ENCODE data around the gene LAMA3. TPM values are rescaled to one million over a fixed set of nuclear protein-coding genes. Genes with fewer than 3 reads are reported as not detected.

The LAMA3 gene, protein sequence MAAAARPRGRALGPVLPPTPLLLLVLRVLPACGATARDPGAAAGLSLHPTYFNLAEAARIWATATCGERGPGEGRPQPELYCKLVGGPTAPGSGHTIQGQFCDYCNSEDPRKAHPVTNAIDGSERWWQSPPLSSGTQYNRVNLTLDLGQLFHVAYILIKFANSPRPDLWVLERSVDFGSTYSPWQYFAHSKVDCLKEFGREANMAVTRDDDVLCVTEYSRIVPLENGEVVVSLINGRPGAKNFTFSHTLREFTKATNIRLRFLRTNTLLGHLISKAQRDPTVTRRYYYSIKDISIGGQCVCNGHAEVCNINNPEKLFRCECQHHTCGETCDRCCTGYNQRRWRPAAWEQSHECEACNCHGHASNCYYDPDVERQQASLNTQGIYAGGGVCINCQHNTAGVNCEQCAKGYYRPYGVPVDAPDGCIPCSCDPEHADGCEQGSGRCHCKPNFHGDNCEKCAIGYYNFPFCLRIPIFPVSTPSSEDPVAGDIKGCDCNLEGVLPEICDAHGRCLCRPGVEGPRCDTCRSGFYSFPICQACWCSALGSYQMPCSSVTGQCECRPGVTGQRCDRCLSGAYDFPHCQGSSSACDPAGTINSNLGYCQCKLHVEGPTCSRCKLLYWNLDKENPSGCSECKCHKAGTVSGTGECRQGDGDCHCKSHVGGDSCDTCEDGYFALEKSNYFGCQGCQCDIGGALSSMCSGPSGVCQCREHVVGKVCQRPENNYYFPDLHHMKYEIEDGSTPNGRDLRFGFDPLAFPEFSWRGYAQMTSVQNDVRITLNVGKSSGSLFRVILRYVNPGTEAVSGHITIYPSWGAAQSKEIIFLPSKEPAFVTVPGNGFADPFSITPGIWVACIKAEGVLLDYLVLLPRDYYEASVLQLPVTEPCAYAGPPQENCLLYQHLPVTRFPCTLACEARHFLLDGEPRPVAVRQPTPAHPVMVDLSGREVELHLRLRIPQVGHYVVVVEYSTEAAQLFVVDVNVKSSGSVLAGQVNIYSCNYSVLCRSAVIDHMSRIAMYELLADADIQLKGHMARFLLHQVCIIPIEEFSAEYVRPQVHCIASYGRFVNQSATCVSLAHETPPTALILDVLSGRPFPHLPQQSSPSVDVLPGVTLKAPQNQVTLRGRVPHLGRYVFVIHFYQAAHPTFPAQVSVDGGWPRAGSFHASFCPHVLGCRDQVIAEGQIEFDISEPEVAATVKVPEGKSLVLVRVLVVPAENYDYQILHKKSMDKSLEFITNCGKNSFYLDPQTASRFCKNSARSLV (N-terminal part only)
- total RNA-seq: 1 to 10 TPM; 5.0 to 6.4 TPM

- Histone ChIP-seq H3K4me1 (peaks cover 0 to 19% of the 10 kb centered on the region in 2 donors), H3K27me3 (peaks cover 0 to 7% of the 10 kb centered on the region in 2 donors), H3K4me3 (peak within 1 kb of the TSS; percentile 49 to 64), H3K9me3 (no peaks in the 10 kb centered on the region), H3K36me3 (no peaks in the 10 kb centered on the region), H3K27ac (peak within 1 kb of the TSS; percentile 14 to 52)
- DNase-seq (ENCODE audit: low spot score): no peak
- TF ChIP-seq, protein P1, sequence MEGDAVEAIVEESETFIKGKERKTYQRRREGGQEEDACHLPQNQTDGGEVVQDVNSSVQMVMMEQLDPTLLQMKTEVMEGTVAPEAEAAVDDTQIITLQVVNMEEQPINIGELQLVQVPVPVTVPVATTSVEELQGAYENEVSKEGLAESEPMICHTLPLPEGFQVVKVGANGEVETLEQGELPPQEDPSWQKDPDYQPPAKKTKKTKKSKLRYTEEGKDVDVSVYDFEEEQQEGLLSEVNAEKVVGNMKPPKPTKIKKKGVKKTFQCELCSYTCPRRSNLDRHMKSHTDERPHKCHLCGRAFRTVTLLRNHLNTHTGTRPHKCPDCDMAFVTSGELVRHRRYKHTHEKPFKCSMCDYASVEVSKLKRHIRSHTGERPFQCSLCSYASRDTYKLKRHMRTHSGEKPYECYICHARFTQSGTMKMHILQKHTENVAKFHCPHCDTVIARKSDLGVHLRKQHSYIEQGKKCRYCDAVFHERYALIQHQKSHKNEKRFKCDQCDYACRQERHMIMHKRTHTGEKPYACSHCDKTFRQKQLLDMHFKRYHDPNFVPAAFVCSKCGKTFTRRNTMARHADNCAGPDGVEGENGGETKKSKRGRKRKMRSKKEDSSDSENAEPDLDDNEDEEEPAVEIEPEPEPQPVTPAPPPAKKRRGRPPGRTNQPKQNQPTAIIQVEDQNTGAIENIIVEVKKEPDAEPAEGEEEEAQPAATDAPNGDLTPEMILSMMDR (IDR thresholded peaks at IDR 0.05): peak in 1 of 2 donors; percentile 44
These were observed at the start of gene LAMA3 for GRCh38 chr18:23689031-23689615. LAMA3 (plus strand) TSS chr18:23689453; CDS start chr18:23689684, 231 bp downstream.

- Histone ChIP-seq H3K27ac (no peak overlapping the region), H3K4me1 (no peaks in the 10 kb centered on the region), H3K4me3 (no peak overlapping the region), H3K9me3 (peaks cover 0 to 8% of the 10 kb centered on the region in 2 donors), H3K27me3 (no peaks in the 10 kb centered on the region), H3K36me3 (no peaks in the 10 kb centered on the region)
- no peak for DNase-seq (ENCODE audit: low spot score)
- TF ChIP-seq, protein P1 (IDR thresholded peaks at IDR 0.05): peak in 1 of 2 donors; percentile 34
These were observed 49.2 kb upstream of the LAMA3 start for GRCh38 chr18:23640052-23640451.

DNA sequence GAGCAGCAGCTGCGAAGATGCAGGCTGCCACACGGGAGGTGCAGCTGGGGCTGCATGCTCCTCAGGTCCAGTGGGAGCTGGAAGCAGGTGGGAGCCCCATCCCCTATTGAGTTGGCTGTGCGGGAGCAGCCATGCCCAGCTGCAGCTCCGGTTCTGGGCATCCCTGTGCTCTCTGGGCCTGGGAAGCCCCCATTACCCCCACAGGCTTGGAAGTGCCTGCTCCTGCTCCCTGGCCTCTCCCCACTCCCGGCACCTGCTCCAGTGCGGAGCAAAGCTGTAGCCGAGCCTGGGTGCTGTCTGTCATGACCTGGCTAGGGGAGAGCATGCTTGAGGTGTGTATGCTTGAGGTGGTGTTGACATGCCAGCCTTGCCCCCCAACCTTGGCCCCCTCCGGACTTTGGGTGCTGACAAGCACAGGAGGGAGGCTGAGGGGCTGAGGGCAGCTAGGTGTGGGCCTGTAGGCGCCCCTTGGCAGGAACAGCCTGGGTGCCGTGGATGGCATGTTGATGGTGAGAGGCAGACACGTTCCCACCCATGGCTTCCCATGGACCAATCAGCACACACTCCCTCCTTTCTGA, 48.0 kb upstream of the LAMA3 start:
- Histone ChIP-seq H3K9me3 (peaks cover 0 to 8% of the 10 kb centered on the region in 2 donors), H3K27ac (no peak overlapping the region), H3K4me3 (no peak overlapping the region), H3K4me1 (no peaks in the 10 kb centered on the region), H3K27me3 (no peaks in the 10 kb centered on the region), H3K36me3 (no peaks in the 10 kb centered on the region)
- TF ChIP-seq, protein P1 (IDR thresholded peaks at IDR 0.05): no peak
- no peak for DNase-seq (ENCODE audit: low spot score)

DNA sequence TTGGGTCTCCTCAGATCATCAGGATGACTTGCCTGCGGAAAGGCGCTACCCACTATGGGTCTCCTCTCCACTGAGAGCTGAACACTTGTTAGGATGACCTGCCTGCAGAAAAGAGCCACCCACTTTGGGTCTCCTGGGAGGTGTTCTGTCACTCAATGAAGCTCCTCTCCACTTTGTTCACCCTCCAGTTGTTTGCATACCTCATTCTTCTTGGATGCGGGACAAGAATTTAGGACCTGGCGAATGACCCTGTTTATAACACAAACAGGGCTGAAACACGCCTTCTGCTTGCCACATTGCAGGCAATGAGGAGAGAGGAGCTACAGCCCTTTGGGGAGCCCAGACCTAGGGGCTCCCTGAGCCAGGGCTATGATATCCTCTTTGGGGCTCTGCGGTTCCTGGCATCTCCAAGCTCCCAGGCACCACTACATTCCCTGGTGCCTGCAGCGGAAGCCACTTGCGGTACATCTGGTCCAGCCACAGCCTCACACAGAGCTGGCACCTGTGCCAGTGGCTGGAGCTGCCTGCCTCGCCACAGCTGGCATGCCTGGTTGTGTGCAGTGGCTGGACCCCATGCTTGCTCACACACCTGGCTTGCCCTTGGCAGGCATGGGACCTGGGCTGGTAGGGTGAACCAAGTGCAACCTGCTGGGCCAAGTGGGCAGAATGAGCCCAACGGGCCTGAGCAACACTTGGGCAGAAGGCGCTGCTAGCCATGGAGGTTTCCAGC, 47.2 kb upstream of the LAMA3 start:
- H3K9me3 ChIP-seq: peaks cover 0 to 8% of the 10 kb centered on the region in 2 donors
- no peaks in the 10 kb centered on the region for H3K4me1 ChIP-seq
- H3K36me3 ChIP-seq: no peaks in the 10 kb centered on the region
- no peak overlapping the region for H3K27ac ChIP-seq
- DNase-seq (ENCODE audit: low spot score): no peak
- TF ChIP-seq, protein P1 (IDR thresholded peaks at IDR 0.05): no peak
- H3K4me3 ChIP-seq: no peak overlapping the region
- no peaks in the 10 kb centered on the region for H3K27me3 ChIP-seq

All from right atrium auricular region (tissue), 2 donors.